CD4-positive, alpha-beta memory T cell (primary cell): ENCODE measurements around the gene KRT33B. TPM values are rescaled to one million over a fixed set of nuclear protein-coding genes. Genes with fewer than 3 reads are reported as not detected.

Experiments used
- CTCF ChIA-PET: fragments of 350-600 bp; sonication (Branson Sonifier 250); formaldehyde crosslinking; loops from one replicate; lab custom pipeline; 2021; ENCODE audit warnings: inconsistent platforms; ENCODE audit not compliant: partially characterized antibody; lab: Charles Lee
- POLR2A ChIA-PET: fragments of 350-600 bp; sonication (Branson Sonifier 250); formaldehyde crosslinking; loops from one replicate; lab custom pipeline; 2021; ENCODE audit not compliant: partially characterized antibody; lab: Charles Lee
- DNase-seq, 5 donors: peaks; one replicate each; pipeline versions ENCODE4 v3.0.0 to v3.0.0-alpha.2; 2020 to 2022; ENCODE audit warnings: mixed read lengths in 1 of 5
- H3K27ac ChIP-seq: one replicate; pipeline ENCODE4 v1.7.0; 2013; ENCODE audit warnings: low read depth, low read length
- H3K27me3 ChIP-seq: 2 replicates; pipeline ENCODE4 v1.7.0; 2013; ENCODE audit warnings: mild to moderate bottlenecking, low read length, moderate library complexity; ENCODE audit not compliant: insufficient read depth
- H3K36me3 ChIP-seq: 2 replicates; pipeline ENCODE4 v1.7.0; 2013; ENCODE audit warnings: mild to moderate bottlenecking, low read length, moderate library complexity; ENCODE audit not compliant: insufficient read depth
- H3K4me1 ChIP-seq: 2 replicates; pipeline ENCODE4 v1.7.0; 2013; ENCODE audit warnings: mild to moderate bottlenecking, low read length, moderate library complexity; ENCODE audit not compliant: insufficient read depth
- H3K4me3 ChIP-seq, 2 donors: one replicate each; pipeline ENCODE4 v1.7.0; 2013; ENCODE audit warnings: low read length in 2 of 2, mild to moderate bottlenecking in 1 of 2
- H3K9me3 ChIP-seq, 2 donors: one replicate each; pipeline ENCODE4 v1.7.0; 2013; ENCODE audit warnings: low read length in 2 of 2, control low read depth in 1 of 2; ENCODE audit not compliant: control insufficient read depth in 1 of 2
- H3K27ac Mint-ChIP-seq, 7 donors: one replicate each; pipeline ENCODE4 v1.8.0; 2020 to 2021; ENCODE audit warnings: mixed read lengths in 7 of 7, mild to moderate bottlenecking in 6 of 7, inconsistent platforms in 3 of 7, moderate library complexity in 3 of 7
- H3K27me3 Mint-ChIP-seq, 2 donors: one replicate each; pipeline ENCODE4 v1.8.0; 2020 to 2021; ENCODE audit warnings: mixed read lengths in 2 of 2
- H3K36me3 Mint-ChIP-seq, 2 donors: one replicate each; pipeline ENCODE4 v1.8.0; 2020 to 2021; ENCODE audit warnings: mixed read lengths in 2 of 2, inconsistent platforms in 1 of 2, mild to moderate bottlenecking in 1 of 2
- H3K4me1 Mint-ChIP-seq, 4 donors: one replicate each; pipeline ENCODE4 v1.8.0; 2020 to 2021; ENCODE audit warnings: mixed read lengths in 4 of 4, mild to moderate bottlenecking in 1 of 4
- H3K4me3 Mint-ChIP-seq, 8 donors: one replicate each; pipeline ENCODE4 v1.8.0; 2020 to 2021; ENCODE audit warnings: mixed read lengths in 8 of 8, mild to moderate bottlenecking in 7 of 8, moderate library complexity in 6 of 8, inconsistent platforms in 3 of 8
- H3K9me3 Mint-ChIP-seq, 8 donors: one replicate each; pipeline ENCODE4 v1.8.0; 2020 to 2021; ENCODE audit warnings: mixed read lengths in 8 of 8, mild to moderate bottlenecking in 5 of 8, inconsistent platforms in 3 of 8, moderate library complexity in 1 of 8
- intact Hi-C: fragments of 100-400 bp; cut with micrococcal nuclease; formaldehyde crosslinking; loops from one replicate; pipeline ENCODE4 v1.15.1; 2023
- polyA plus RNA-seq, 2 donors: library from polyadenylated mRNA; unstranded; fragments of 300-500 nt; fragmentation: Illumina TruSeq; gene quantifications; one replicate each; pipeline ENCODE4 v1.2.3, GENCODE V29; 2021
- total RNA-seq, 2 experiments: library from RNA; stranded (reverse); gene quantifications; one replicate each; pipeline ENCODE4 v1.2.3, GENCODE V29; 2021

KRT33B gene
- not detected for total RNA-seq
- not detected for polyA plus RNA-seq

DNA sequence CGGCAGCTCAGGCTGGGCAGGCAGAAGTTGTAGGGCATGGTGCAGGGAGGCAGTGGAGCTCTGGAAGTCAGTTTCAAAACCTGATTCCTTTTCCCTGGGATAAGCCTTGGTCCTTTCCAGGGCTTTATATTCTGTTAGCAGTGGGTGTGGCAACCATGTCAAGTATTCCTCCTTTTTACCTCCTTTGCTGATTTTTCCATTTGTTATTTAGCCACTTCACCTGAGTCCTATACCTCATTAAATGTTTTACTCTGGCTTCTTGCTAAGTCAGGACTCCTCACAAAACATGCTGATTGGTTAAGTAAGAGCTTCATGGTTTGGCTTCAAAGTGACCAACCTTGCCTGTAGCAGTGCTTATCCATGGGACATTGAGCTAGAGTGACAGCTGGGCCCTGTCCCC is at the start of gene KRT33B:
Gene KRT33B (minus strand): TSS at position 101 of the 400 bp plus-strand sequence. CDS start 63 bp downstream, at position 38.
- H3K4me3 Mint-ChIP-seq, result peak within 1 kb of the TSS in 2 of 8 donors; percentile 4 to 11
- POLR2A ChIA-PET, result no interaction called here
- CTCF ChIA-PET, result interaction anchor here (1.2 kb wide), 1 partner anchor 10 kb away, joined by 3 read pairs; no protein-coding TSS in a partner anchor

DNA sequence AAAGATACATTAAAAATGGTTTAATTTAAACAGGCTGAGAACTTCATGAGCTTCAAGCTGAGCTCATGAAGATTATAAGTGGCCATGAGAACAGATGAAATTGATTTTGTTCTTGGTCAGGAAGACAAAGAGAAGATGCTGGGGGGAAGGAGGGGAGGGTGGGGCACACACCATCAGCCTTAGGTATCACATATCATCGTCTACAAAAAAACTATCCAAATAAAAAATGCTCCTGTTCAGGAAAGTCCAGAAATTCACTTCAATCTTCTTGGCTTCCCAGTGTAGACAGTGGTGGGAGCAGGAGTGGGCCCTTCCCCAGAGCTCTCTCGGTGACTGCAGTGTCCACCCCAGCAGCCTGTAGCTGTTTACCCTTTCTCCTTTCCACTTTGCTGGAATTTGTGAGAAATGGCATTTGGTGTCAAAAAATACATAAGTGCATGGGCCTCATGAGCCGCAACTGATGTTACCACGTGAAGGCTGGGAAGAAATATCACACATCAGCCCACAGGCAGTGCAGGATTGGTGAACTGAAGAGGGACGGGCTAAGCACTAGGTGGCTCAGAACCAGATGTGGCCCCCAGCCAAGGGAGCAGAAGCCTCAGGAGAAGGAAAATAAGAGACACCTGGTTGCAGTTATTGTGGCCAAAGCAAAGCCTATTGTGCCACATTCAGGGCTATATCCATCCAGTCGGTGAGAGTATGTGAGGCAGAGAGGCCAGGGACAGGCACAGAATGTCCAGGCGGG is 48.7 kb upstream of the KRT33B start:
- H3K4me3 ChIP-seq, result no peak overlapping the region
- intact Hi-C loops, result no loop called here
- no peak overlapping the region for H3K27ac ChIP-seq
- no peaks in the 10 kb centered on the region for H3K27me3 ChIP-seq
- Mint-ChIP-seq H3K27ac (peak overlapping the region in 2 of 7 donors; percentile 31 to 43), H3K27me3 (no peaks in the 10 kb centered on the region), H3K9me3 (no peaks in the 10 kb centered on the region), H3K4me3 (no peak overlapping the region), H3K36me3 (no peaks in the 10 kb centered on the region), H3K4me1 (peaks cover 10 to 24% (median 13%) of the 10 kb centered on the region in 4 donors)
- H3K4me1 ChIP-seq, result peaks cover 6% of the 10 kb centered on the region
- POLR2A ChIA-PET, result no interaction called here
- DNase-seq, result no peak
- H3K9me3 ChIP-seq, result no peaks in the 10 kb centered on the region
- no peaks in the 10 kb centered on the region for H3K36me3 ChIP-seq
- CTCF ChIA-PET, result interaction anchor here (0.9 to 1.7 kb wide), 3 partner anchors 10 to 66 kb away, joined by 3 to 5 read pairs (median 5); no protein-coding TSS in a partner anchor

More for the DNA sequence above, at the start of gene KRT33B:
- H3K27ac ChIP-seq, result no peak within 1 kb of the TSS
- H3K9me3 ChIP-seq, result no peaks in the 10 kb centered on the region
- peaks cover 6% of the 10 kb centered on the region for H3K4me1 ChIP-seq
- no peaks in the 10 kb centered on the region for H3K36me3 ChIP-seq
- intact Hi-C loops, result no loop called here
- Mint-ChIP-seq H3K36me3 (peaks cover 0 to 5% of the 10 kb centered on the region in 2 donors), H3K27me3 (peaks cover 0 to 1% of the 10 kb centered on the region in 2 donors), H3K4me1 (peaks cover 6 to 26% (median 11%) of the 10 kb centered on the region in 4 donors), H3K27ac (peak within 1 kb of the TSS in 3 of 7 donors; percentile 24 to 77 (median 47)), H3K9me3 (peaks cover 0 to 7% (median 3%) of the 10 kb centered on the region in 8 donors)
- H3K27me3 ChIP-seq, result no peaks in the 10 kb centered on the region
- no peak within 1 kb of the TSS for H3K4me3 ChIP-seq
- DNase-seq, result no peak

DNA sequence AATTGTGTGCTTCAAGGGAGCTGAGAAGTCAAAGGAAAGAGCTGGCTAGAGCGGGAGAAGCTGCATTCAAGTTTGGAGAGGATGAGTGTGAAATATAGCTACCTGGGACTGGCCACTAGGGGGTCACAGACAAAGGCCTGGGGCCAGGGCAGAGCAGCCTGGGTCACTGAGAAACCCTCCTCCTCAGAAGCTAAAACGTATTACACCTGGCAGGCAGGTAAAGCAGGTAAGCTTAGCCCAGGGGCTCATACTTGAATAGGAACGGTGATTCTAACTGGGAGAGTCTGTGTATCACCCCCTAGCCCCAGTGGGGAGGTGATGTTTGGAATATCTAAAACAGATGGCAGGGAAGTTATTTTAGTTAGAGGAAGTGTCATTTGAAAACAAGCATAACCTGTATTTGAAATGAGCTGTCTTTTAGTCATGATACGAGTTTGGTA is 48.0 kb upstream of the KRT33B start:
- Histone ChIP-seq H3K9me3 (no peaks in the 10 kb centered on the region), H3K36me3 (no peaks in the 10 kb centered on the region), H3K27ac (no peak overlapping the region), H3K27me3 (no peaks in the 10 kb centered on the region), H3K4me1 (peaks cover 6% of the 10 kb centered on the region), H3K4me3 (no peak overlapping the region)
- intact Hi-C loops, result no loop called here
- Mint-ChIP-seq H3K27me3 (peaks cover 0 to 2% of the 10 kb centered on the region in 2 donors), H3K27ac (peak overlapping the region in 4 of 7 donors; percentile 26 to 70 (median 40)), H3K36me3 (no peaks in the 10 kb centered on the region), H3K9me3 (no peaks in the 10 kb centered on the region), H3K4me1 (peaks cover 10 to 19% (median 13%) of the 10 kb centered on the region in 4 donors), H3K4me3 (no peak overlapping the region)
- ChIA-PET CTCF (interaction anchor here (0.9 to 1.7 kb wide), 2 partner anchors 10 to 12 kb away, joined by 5 read pairs; no protein-coding TSS in a partner anchor), POLR2A (no interaction called here)
- DNase-seq, result no peak

DNA sequence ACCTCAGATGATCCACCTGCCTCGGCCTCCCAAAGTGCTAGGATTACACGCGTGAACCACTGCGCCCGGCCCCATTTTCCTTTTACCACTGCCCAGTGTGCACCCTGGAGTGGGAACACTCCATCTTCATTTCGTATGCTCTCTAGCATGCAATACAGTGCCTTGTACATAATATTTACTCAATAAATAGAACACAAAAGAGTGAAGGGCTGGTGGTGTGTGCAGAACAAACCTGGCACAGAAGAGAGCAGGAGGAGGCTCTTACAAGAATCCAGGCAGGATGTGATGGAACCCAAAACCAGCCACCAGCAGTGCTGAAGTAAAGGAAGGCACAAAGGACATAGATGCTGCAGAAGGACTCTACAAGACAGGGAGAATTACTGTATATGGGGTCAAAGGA is 47.5 kb upstream of the KRT33B start:
- H3K4me3 ChIP-seq, result no peak overlapping the region
- Mint-ChIP-seq H3K36me3 (no peaks in the 10 kb centered on the region), H3K27ac (peak overlapping the region in 2 of 7 donors; percentile 47 to 70), H3K27me3 (peaks cover 0 to 2% of the 10 kb centered on the region in 2 donors), H3K4me3 (no peak overlapping the region), H3K9me3 (no peaks in the 10 kb centered on the region), H3K4me1 (peaks cover 10 to 19% (median 13%) of the 10 kb centered on the region in 4 donors)
- no peaks in the 10 kb centered on the region for H3K36me3 ChIP-seq
- no peaks in the 10 kb centered on the region for H3K27me3 ChIP-seq
- no peaks in the 10 kb centered on the region for H3K9me3 ChIP-seq
- CTCF ChIA-PET, result interaction anchor here (1.7 kb wide), 1 partner anchor 12 kb away, joined by 5 read pairs; no protein-coding TSS in a partner anchor
- no peak overlapping the region for H3K27ac ChIP-seq
- intact Hi-C loops, result no loop called here
- H3K4me1 ChIP-seq, result peaks cover 6% of the 10 kb centered on the region
- POLR2A ChIA-PET, result no interaction called here
- DNase-seq, result no peak

DNA sequence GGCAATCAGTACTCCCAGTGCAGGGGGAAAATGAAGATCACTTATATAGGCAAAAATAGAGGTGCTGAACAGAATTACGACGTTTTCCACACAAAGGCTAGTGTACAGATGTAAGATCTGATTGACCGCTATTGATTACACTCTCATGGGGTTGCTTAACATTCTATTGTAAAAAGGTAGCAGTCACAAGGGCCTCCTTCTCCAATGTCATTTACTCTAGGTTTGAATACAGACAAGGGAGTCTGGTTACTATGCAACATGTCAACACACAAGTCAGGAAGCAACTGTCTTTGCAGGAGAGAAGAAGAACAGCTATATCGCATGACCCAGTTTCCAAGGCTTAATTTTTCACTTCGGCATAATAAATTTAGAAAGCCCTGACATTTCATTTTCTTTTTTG is 46.9 kb upstream of the KRT33B start:
- ChIA-PET POLR2A (no interaction called here), CTCF (no interaction called here)
- no peak overlapping the region for H3K27ac Mint-ChIP-seq
- Histone ChIP-seq H3K27ac (no peak overlapping the region), H3K4me3 (no peak overlapping the region), H3K36me3 (no peaks in the 10 kb centered on the region), H3K27me3 (no peaks in the 10 kb centered on the region), H3K4me1 (peaks cover 6% of the 10 kb centered on the region), H3K9me3 (no peaks in the 10 kb centered on the region)
- H3K4me1 Mint-ChIP-seq, result peaks cover 10 to 19% (median 13%) of the 10 kb centered on the region in 4 donors
- no peaks in the 10 kb centered on the region for H3K9me3 Mint-ChIP-seq
- H3K36me3 Mint-ChIP-seq, result no peaks in the 10 kb centered on the region
- peaks cover 0 to 2% of the 10 kb centered on the region in 2 donors for H3K27me3 Mint-ChIP-seq
- intact Hi-C loops, result no loop called here
- DNase-seq, result no peak
- H3K4me3 Mint-ChIP-seq, result no peak overlapping the region

DNA sequence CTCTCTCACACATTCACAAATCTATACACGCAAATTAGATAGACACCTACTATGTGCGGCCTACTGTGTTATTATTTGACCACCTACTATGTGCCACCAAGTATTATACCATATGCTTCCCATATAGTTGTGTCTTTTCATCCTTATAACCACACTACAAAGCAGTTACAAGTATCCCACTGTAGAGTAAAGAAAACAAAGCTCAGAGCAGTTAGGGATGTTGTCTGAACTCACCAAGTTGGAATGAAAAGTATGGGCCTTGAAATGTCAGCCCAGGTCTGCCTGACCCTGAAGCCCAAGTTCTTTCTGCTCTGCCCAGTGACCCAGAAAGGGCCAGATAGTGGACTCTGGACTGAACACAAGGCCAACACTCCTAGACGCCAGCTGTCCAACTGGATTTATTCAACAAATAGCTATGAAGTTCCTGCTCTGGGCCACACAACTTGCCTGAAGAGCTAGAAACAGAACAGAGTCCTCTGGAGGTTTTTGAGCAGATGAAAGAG is 46.3 kb upstream of the KRT33B start:
- Mint-ChIP-seq H3K27me3 (peaks cover 0 to 2% of the 10 kb centered on the region in 2 donors), H3K9me3 (no peaks in the 10 kb centered on the region), H3K36me3 (no peaks in the 10 kb centered on the region), H3K4me3 (no peak overlapping the region), H3K27ac (no peak overlapping the region), H3K4me1 (peaks cover 10 to 19% (median 13%) of the 10 kb centered on the region in 4 donors)
- H3K27ac ChIP-seq, result no peak overlapping the region
- peaks cover 6% of the 10 kb centered on the region for H3K4me1 ChIP-seq
- ChIA-PET POLR2A (no interaction called here), CTCF (no interaction called here)
- intact Hi-C loops, result no loop called here
- H3K4me3 ChIP-seq, result no peak overlapping the region
- no peaks in the 10 kb centered on the region for H3K27me3 ChIP-seq
- no peaks in the 10 kb centered on the region for H3K36me3 ChIP-seq
- no peak for DNase-seq
- no peaks in the 10 kb centered on the region for H3K9me3 ChIP-seq

DNA sequence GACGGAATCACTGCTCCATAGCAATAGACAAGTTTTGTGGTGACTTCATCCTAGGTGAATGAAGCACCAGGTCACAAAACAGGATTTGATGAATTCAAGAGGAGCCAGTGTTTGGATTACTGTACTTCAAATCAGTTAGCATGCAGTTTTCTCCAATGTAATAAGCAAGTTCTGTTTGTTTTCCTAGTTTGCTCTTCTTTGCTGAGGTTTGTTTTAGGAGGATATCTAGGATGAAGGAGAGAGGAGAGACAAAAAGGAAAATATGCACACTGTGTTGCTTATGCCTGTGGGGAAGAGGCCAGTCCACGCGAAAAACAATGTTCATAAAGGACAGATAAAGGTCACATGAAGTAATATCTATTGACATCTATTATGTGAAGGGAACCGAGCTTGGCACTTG is 45.8 kb upstream of the KRT33B start:
- no peaks in the 10 kb centered on the region for H3K36me3 Mint-ChIP-seq
- CTCF ChIA-PET, result no interaction called here

More for the DNA sequence above, 45.8 kb upstream of the KRT33B start:
- H3K4me1 Mint-ChIP-seq, result peaks cover 10 to 19% (median 13%) of the 10 kb centered on the region in 4 donors
- intact Hi-C loops, result no loop called here
- Histone ChIP-seq H3K36me3 (no peaks in the 10 kb centered on the region), H3K9me3 (no peaks in the 10 kb centered on the region), H3K27me3 (no peaks in the 10 kb centered on the region), H3K4me3 (no peak overlapping the region), H3K27ac (no peak overlapping the region), H3K4me1 (peaks cover 6% of the 10 kb centered on the region)
- peaks cover 0 to 2% of the 10 kb centered on the region in 2 donors for H3K27me3 Mint-ChIP-seq
- peak overlapping the region in 1 of 7 donors; percentile 32 for H3K27ac Mint-ChIP-seq
- no peaks in the 10 kb centered on the region for H3K9me3 Mint-ChIP-seq
- POLR2A ChIA-PET, result no interaction called here
- H3K4me3 Mint-ChIP-seq, result no peak overlapping the region
- DNase-seq, result no peak
